B cell (primary cell): ENCODE data around the gene PLVAP. TPM values are rescaled to one million over a fixed set of nuclear protein-coding genes. Genes with fewer than 3 reads are reported as not detected.

Experiments used
- ATAC-seq: fragments of 200-7000 bp; cut with Tn5 transposase; one replicate; pipeline ENCODE4 v1.10.0; 2021; ENCODE audit warnings: low read depth, mild to moderate bottlenecking, moderate number of reproducible peaks, moderate library complexity
- CTCF ChIA-PET: fragments of 350-600 bp; sonication (Branson Sonifier 250); formaldehyde crosslinking; loops from one replicate; lab custom pipeline; 2021; ENCODE audit warnings: antibody characterized with exemption, inconsistent platforms; lab: Charles Lee
- POLR2A ChIA-PET: fragments of 350-600 bp; sonication (Branson Sonifier 250); formaldehyde crosslinking; loops from one replicate; lab custom pipeline; 2021; ENCODE audit warnings: antibody characterized with exemption; lab: Charles Lee
- DNase-seq: peaks from one replicate; pipeline ENCODE4 v3.0.0; 2013
- H2AFZ ChIP-seq: 2 replicates; pipeline ENCODE4 v1.6.1; 2012; ENCODE audit warnings: mild to moderate bottlenecking, low read depth, low read length; ENCODE audit not compliant: insufficient read depth, poor library complexity, severe bottlenecking
- H3K27ac ChIP-seq, 2 donors: 1 replicate in 1 of 2; 2 replicates in 1 of 2; pipeline ENCODE4 v1.5.1; 2012 to 2013; ENCODE audit warnings: low read length in 2 of 2, mild to moderate bottlenecking in 2 of 2, moderate library complexity in 1 of 2
- H3K27me3 ChIP-seq, 4 experiments: fragments of 200-600 bp in 1 of 4; sonication (generic) in 1 of 4; replicated peaks in 1 of 4; 1 replicate in 2 of 4; 2 replicates in 2 of 4; pipeline versions ENCODE4 v1.6.1 to v1.7.0; 2013 to 2016; ENCODE audit warnings: low read length in 3 of 4, mild to moderate bottlenecking in 2 of 4, mixed read lengths in 1 of 4, moderate library complexity in 1 of 4; ENCODE audit not compliant: insufficient read depth in 4 of 4, control insufficient read depth in 3 of 4; ENCODE audit errors: control extremely low read depth in 1 of 4
- H3K36me3 ChIP-seq, 2 experiments: replicated peaks in 1 of 2; 1 replicate in 1 of 2; 2 replicates in 1 of 2; pipeline versions ENCODE4 v1.6.1 to v1.7.1; 2013; ENCODE audit warnings: low read length in 1 of 2; ENCODE audit not compliant: insufficient read depth in 2 of 2, control insufficient read depth in 1 of 2; ENCODE audit errors: control extremely low read depth in 1 of 2, extremely low read depth in 1 of 2
- H3K4me1 ChIP-seq, 2 donors: fragments of 200-600 bp in 1 of 2; sonication (generic) in 1 of 2; 1 replicate in 1 of 2; 2 replicates in 1 of 2; pipeline versions ENCODE4 v1.5.1 to v1.6.1; 2013 to 2017; ENCODE audit warnings: low read length in 2 of 2; ENCODE audit not compliant: control insufficient read depth in 2 of 2, insufficient read depth in 2 of 2
- H3K4me2 ChIP-seq: replicated peaks from 2 replicates; pipeline ENCODE3; 2012; ENCODE audit warnings: mild to moderate bottlenecking, low read depth, low read length; ENCODE audit not compliant: poor library complexity, severe bottlenecking
- H3K4me3 ChIP-seq, 5 experiments: fragments of 200-600 bp in 1 of 5; sonication (generic) in 1 of 5; 1 replicate in 3 of 5; 2 replicates in 2 of 5; pipeline versions ENCODE4 v1.5.1 to v1.7.0; 2011 to 2016; ENCODE audit warnings: low read length in 4 of 5, mild to moderate bottlenecking in 4 of 5, low read depth in 2 of 5, control low read depth in 1 of 5, moderate library complexity in 1 of 5; ENCODE audit not compliant: insufficient read depth in 1 of 5; ENCODE audit errors: control extremely low read depth in 1 of 5, extremely low read depth in 1 of 5
- H3K79me2 ChIP-seq: fragments of 200-600 bp; sonication (generic); one replicate; pipeline ENCODE4 v1.6.0; 2016; ENCODE audit warnings: low read length; ENCODE audit not compliant: control insufficient read depth, insufficient read depth
- H3K9ac ChIP-seq: fragments of 200-600 bp; sonication (generic); 2 replicates; pipeline ENCODE4 v1.6.1; 2017; ENCODE audit warnings: mild to moderate bottlenecking, low read length, moderate library complexity
- H3K9me3 ChIP-seq, 3 donors: one replicate each; pipeline versions ENCODE4 v1.6.1 to v1.7.1; 2013; ENCODE audit warnings: low read length in 2 of 3; ENCODE audit not compliant: control insufficient read depth in 2 of 3, insufficient read depth in 1 of 3; ENCODE audit errors: control extremely low read depth in 1 of 3
- H4K20me1 ChIP-seq: 2 replicates; pipeline ENCODE4 v1.6.0; 2012; ENCODE audit warnings: mild to moderate bottlenecking, low read length; ENCODE audit not compliant: insufficient read depth, control insufficient read depth, poor library complexity, severe bottlenecking
- H3K27ac Mint-ChIP-seq: one replicate; pipeline ENCODE4 v1.8.0; 2021; ENCODE audit warnings: mixed read lengths
- H3K27me3 Mint-ChIP-seq: one replicate; pipeline ENCODE4 v1.8.0; 2021; ENCODE audit warnings: mixed read lengths
- H3K4me1 Mint-ChIP-seq: one replicate; pipeline ENCODE4 v1.8.0; 2021; ENCODE audit warnings: mixed read lengths
- H3K4me3 Mint-ChIP-seq: one replicate; pipeline ENCODE4 v1.8.0; 2021; ENCODE audit warnings: mixed read lengths
- H3K9me3 Mint-ChIP-seq: one replicate; pipeline ENCODE4 v1.8.0; 2022; ENCODE audit warnings: mixed read lengths; ENCODE audit not compliant: insufficient read depth
- CTCF ChIP-seq: fragments of 200-600 bp; IDR thresholded peaks from one replicate; pipeline ENCODE4 v1.8.0; 2022; ENCODE audit warnings: antibody characterized with exemption, mild to moderate bottlenecking
- EZH2 ChIP-seq: IDR thresholded peaks from 2 replicates; pipeline ENCODE4 v1.6.1; 2012; ENCODE audit warnings: borderline replicate concordance, low read depth, mild to moderate bottlenecking, moderate library complexity, low read length; ENCODE audit not compliant: insufficient read depth, poor library complexity, severe bottlenecking
- WGBS: methylation state at CpG from one replicate; pipeline ENCODE4 v1.1.5; 2013; ENCODE audit warnings: missing lambda C conversion rate; ENCODE audit not compliant: insufficient coverage; 5-methylcytosine and 5-hydroxymethylcytosine counted together
- intact Hi-C: fragments of 100-400 bp; cut with micrococcal nuclease; formaldehyde crosslinking; loops from one replicate; pipeline ENCODE4 v1.10.0; 2022
- polyA plus RNA-seq: library from polyadenylated mRNA; depleted of rRNA; stranded (reverse); fragments of >200 nt; gene quantifications from 2 replicates; pipeline ENCODE4 v1.2.3, GENCODE V29; 2012
- total RNA-seq, 2 donors: library from RNA; stranded (reverse); fragments of 120-200 nt in 1 of 2; gene quantifications; 1 replicate in 1 of 2; 2 replicates in 1 of 2; pipeline versions ENCODE4 v1.2.3 to v1.2.4, GENCODE V29; 2013 to 2022

Gene PLVAP
- total and polyA plus RNA-seq, 2 donors (not counting 1 experiment from before 2014, with no cell fraction given): 0.06 TPM; not detected in 1

GRCh38 chr19:17309965-17310461, 67.1 kb downstream of the PLVAP start:
- H3K4me1 ChIP-seq: peaks cover 18 to 31% of the 10 kb centered on the region in 2 donors
- ChIA-PET CTCF (interaction anchor here (1.5 kb wide), 2 partner anchors 30 to 95 kb away, joined by 3 to 9 read pairs; partner anchors contain the start of genes ANKLE1 and BST2), POLR2A (interaction anchor here (1.3 kb wide), 1 partner anchor 96 kb away, joined by 4 read pairs; the partner anchor contains the start of gene BST2)
- H3K27me3 ChIP-seq: no peaks in the 10 kb centered on the region
- ATAC-seq (no peak), DNase-seq (no peak)
- peak overlapping the region; percentile 97 for H3K9ac ChIP-seq
- peak overlapping the region; percentile 53 to 83 for H3K27ac ChIP-seq
- peaks cover 70% of the 10 kb centered on the region for H3K79me2 ChIP-seq
- Mint-ChIP-seq H3K27ac (peak overlapping the region; percentile 96), H3K9me3 (no peaks in the 10 kb centered on the region), H3K4me3 (peak overlapping the region; percentile 95), H3K27me3 (no peaks in the 10 kb centered on the region), H3K4me1 (peaks cover 38% of the 10 kb centered on the region)
- peak overlapping the region; percentile 63 to 98 (median 96) for H3K4me3 ChIP-seq
- 5% methylated on average over 14 of the region's 23 CpGs for WGBS
- peak overlapping the region; percentile 70 for H2AFZ ChIP-seq
- peak overlapping the region; percentile 98 for H3K4me2 ChIP-seq
- no peak for TF ChIP-seq CTCF
- peaks cover 0 to 16% of the 10 kb centered on the region in 2 experiments for H3K36me3 ChIP-seq
- intact Hi-C loops: loop anchor here (1.0 to 10.0 kb wide), 8 partner anchors 18 to 723 kb away; partner anchors contain the start of genes BABAM1, GTPBP3, OCEL1 and SMIM7
- peaks cover 54% of the 10 kb centered on the region for H4K20me1 ChIP-seq
- no peaks in the 10 kb centered on the region for H3K9me3 ChIP-seq

GRCh38 chr19:17309198-17309964, 67.8 kb downstream of the PLVAP start, which contains the start of gene DDA1:
Gene DDA1 (plus strand): TSS chr19:17309563. CDS start chr19:17309655, 92 bp downstream.
- no peaks in the 10 kb centered on the region for H3K9me3 ChIP-seq
- H3K79me2 ChIP-seq: peaks cover 67% of the 10 kb centered on the region
- TF ChIP-seq CTCF: no peak
- TF ChIP-seq EZH2: no peak
- H3K27me3 Mint-ChIP-seq: no peaks in the 10 kb centered on the region
- peak within 1 kb of the TSS; percentile 98 for H3K4me2 ChIP-seq
- H3K36me3 ChIP-seq: peaks cover 0 to 12% of the 10 kb centered on the region in 2 experiments
- DNase-seq: peak; percentile 99
- no peaks in the 10 kb centered on the region for H3K27me3 ChIP-seq
- WGBS: under 1% methylated on average over 40 of the region's 46 CpGs
- peaks cover 43% of the 10 kb centered on the region for H3K4me1 Mint-ChIP-seq
- H3K27ac ChIP-seq: peak within 1 kb of the TSS; percentile 53 to 83
- H3K9me3 Mint-ChIP-seq: no peaks in the 10 kb centered on the region
- CTCF ChIA-PET: interaction anchor here (0.7 to 1.5 kb wide), 11 partner anchors 16 to 147 kb away, joined by 3 to 9 read pairs (median 3); partner anchors contain the start of genes ANKLE1, BST2 and USE1
- intact Hi-C loops: loop anchor here (1.0 to 10.0 kb wide), 8 partner anchors 17 to 722 kb away; partner anchors contain the start of genes BABAM1, GTPBP3, OCEL1 and SMIM7
- peak within 1 kb of the TSS; percentile 70 for H2AFZ ChIP-seq
- H3K4me3 Mint-ChIP-seq: peak within 1 kb of the TSS; percentile 95
- ATAC-seq: peak; percentile 78
- POLR2A ChIA-PET: interaction anchor here (0.5 to 1.4 kb wide), 12 partner anchors 18 to 870 kb away, joined by 3 to 12 read pairs (median 4); partner anchors contain the start of genes ANO8, BABAM1, BST2 and MVB12A
- H4K20me1 ChIP-seq: peaks cover 49% of the 10 kb centered on the region
- peak within 1 kb of the TSS; percentile 63 to 98 (median 96) for H3K4me3 ChIP-seq
- peak within 1 kb of the TSS; percentile 96 for H3K27ac Mint-ChIP-seq
- H3K9ac ChIP-seq: peak within 1 kb of the TSS; percentile 97
- H3K4me1 ChIP-seq: peaks cover 24 to 37% of the 10 kb centered on the region in 2 donors
